Measurements from ENCODE around the gene PCNA. TPM values are rescaled to one million over a fixed set of nuclear protein-coding genes. Genes with fewer than 3 reads are reported as not detected.
A peak's percentile ranks its signal among the peaks of the same experiment; 100 is the strongest.
"Not testable (repeated sequence)": the region's sequence is repeated elsewhere in the genome, so short reads cannot be mapped to it uniquely, and the experiment has no call there.

Gene PCNA
- total RNA-seq, 4 donors from 2014 or later, result 39.4 to 47.0 (median 43.4) TPM

DNA sequence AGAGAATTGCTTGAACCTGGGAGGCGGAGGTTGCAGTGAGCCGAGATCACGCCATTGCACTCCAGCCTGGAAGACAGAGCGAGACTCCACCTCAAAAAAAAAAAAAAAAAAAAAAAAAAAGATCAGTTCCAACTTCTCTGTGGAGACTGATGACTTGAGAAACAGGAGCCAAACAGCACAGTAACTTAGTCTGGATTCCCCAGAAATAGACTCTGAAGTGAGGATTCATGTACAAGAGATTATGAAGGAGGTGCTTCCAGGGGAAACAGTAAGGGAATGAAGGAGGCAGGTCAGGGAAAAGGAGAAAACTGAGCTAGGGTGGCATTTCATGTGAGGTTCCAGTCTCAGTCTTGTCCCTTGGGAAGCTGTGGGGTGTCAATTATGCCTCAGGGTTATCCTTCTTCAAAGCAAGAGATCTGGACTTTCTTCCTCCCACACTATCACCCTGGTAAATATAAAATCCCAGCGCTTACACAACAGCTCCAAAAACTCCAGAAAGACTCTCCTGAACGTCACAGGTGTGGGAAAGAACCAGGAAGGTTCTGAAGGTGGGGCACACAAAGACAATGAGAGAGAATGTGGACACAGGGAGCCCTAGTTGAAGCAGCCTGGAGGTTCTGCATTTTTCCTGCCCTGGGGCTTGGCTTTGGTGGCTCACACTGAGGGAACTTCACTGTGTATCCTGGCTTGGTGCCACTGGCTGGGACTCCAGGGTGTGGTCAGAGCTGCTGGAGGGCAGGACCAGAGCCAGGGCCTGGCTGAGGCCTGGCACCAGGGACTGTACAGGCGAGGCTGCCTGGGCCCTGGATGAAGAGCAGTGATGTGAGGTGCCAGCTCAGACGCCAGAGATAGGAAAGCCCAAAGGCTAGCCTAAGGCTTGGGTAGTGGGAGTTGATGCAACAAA lies 46.8 kb downstream of the PCNA start:
- H3K4me3 ChIP-seq (ENCODE audit: low read depth, poor library complexity, severe bottlenecking), result no peak overlapping the region
- TF ChIP-seq POLR2A (IDR thresholded peaks at IDR 0.05) (no peak), CTCF (IDR thresholded peaks at IDR 0.05) (no peak)
- WGBS, 2 donors, result 25 to 26% methylated on average over 8 of the region's 8 CpGs
- DNase-seq (ENCODE audit: low spot score in 2 of 2), result peak; percentile 86 to 96
- intact Hi-C loops (cut with DNase I; ENCODE audit: low total_unique reads), result no loop called here

DNA sequence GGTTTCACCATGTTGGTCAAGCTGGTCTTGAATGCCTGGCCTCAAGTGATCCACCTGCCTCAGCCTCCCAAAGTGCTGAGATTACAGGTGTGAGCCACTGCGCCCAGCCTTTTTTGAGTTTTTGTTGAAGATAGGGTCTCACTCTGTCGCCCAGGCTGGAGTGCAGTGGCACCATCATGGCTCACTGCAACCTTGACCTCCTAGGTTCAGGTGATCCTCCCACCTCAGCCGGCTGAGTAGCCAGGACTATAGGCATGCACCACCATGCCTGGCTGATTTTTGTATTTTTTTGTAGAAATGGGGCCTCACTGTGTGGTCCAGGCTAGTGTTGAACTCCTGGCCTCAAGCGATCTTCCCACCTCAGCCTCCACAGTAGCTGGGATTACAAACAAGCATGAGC lies 47.8 kb downstream of the PCNA start:
- DNase-seq (ENCODE audit: low spot score in 2 of 2); intact Hi-C loops (cut with DNase I; ENCODE audit: low total_unique reads); H3K4me3 ChIP-seq (ENCODE audit: low read depth, poor library complexity, severe bottlenecking): not testable (repeated sequence)
- WGBS, 2 donors, result 93 to 96% methylated on average over 4 of the region's 4 CpGs

DNA sequence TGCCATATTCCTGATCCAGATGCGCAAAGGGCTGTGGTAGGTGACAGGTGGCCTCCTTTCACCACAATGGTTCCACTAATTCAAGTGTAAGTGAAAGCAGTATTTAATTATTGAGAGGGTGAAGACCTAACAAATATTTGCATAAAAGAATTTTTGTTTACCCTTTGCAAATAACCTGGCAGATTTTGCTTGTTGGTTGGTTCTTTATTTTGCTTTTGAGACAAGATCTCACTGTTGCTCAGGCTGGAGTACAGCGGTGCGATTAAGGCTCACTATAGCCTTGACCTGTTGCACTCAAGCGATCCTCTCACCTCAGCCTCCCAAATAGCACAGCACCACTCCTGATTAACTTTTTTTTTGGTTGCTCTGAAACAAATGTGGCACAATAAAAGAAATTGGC lies 49.2 kb downstream of the PCNA start:
- intact Hi-C loops (cut with DNase I; ENCODE audit: low total_unique reads), result no loop called here
- 97 to 98% methylated on average over 4 of the region's 4 CpGs for WGBS, 2 donors
- no peak for DNase-seq (ENCODE audit: low spot score in 2 of 2)
- TF ChIP-seq CTCF (IDR thresholded peaks at IDR 0.05) (no peak), POLR2A (IDR thresholded peaks at IDR 0.05) (no peak)
- H3K4me3 ChIP-seq (ENCODE audit: low read depth, poor library complexity, severe bottlenecking), result no peak overlapping the region

GRCh38 chr20:5070081-5070480 lies 49.7 kb downstream of the PCNA start:
- no peak for DNase-seq (ENCODE audit: low spot score in 2 of 2)
- no peak overlapping the region for H3K4me3 ChIP-seq (ENCODE audit: low read depth, poor library complexity, severe bottlenecking)
- 93 to 97% methylated on average over 7 of the region's 7 CpGs for WGBS, 2 donors
- intact Hi-C loops (cut with DNase I; ENCODE audit: low total_unique reads), result no loop called here
- TF ChIP-seq CTCF (IDR thresholded peaks at IDR 0.05) (no peak), POLR2A (IDR thresholded peaks at IDR 0.05) (no peak)

- TF ChIP-seq POLR2A (IDR thresholded peaks at IDR 0.05) (no peak), CTCF (IDR thresholded peaks at IDR 0.05) (no peak)
- intact Hi-C loops (cut with DNase I; ENCODE audit: low total_unique reads), result no loop called here
- WGBS, 2 donors, result 88 to 89% methylated on average over 8 of the region's 8 CpGs
- no peak overlapping the region for H3K4me3 ChIP-seq (ENCODE audit: low read depth, poor library complexity, severe bottlenecking)
- no peak for DNase-seq (ENCODE audit: low spot score in 2 of 2)
These were observed 50.5 kb downstream of the PCNA start for GRCh38 chr20:5069141-5069806.

DNA sequence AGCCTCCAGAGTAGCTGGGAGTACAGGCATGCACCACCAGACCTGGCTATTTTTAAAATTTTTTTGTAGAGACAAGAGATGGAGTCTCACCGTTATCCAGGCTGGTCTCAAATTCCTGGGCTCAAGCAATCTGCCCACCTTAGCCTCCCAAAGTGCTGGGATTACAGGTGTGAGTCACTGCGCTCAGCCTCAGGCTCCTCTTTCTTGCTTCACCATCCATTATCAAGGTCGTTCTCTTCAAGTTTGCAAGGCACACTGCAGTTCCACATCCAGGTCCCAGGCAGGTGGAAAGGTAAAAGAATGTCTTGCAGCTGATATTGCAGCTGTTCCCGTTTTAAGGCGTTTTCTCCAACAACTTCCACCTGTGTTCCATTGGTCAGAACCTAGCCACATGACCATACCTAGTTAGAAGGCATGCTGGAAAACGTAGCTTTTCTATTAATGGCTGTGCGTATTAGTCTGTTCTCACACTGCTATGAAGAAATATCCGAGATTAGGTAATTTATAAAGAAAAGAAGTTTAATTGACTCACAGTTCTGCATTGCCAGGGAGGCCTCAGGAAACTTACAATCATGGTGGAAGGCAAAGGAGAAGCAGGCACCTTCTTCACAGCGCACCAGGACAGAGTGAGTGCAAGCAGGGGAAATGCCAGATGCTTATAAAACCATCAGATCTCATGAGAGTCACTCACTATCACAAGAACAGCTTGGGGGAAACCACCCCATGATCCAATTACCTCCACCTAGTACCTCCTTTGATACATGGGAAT lies 51.7 kb downstream of the PCNA start:
- no peak for TF ChIP-seq CTCF (IDR thresholded peaks at IDR 0.05)
- no peak for TF ChIP-seq POLR2A (IDR thresholded peaks at IDR 0.05)
- H3K4me3 ChIP-seq (ENCODE audit: low read depth, poor library complexity, severe bottlenecking), result no peak overlapping the region
- WGBS, 2 donors, result 76 to 85% methylated on average over 9 of the region's 9 CpGs
- DNase-seq (ENCODE audit: low spot score in 2 of 2), result no peak
- intact Hi-C loops (cut with DNase I; ENCODE audit: low total_unique reads), result no loop called here

Measured in lower leg skin (tissue), 4 donors.